Memory B cell (primary cell): ENCODE data around the gene SYT11.
A peak's percentile ranks its signal among the peaks of the same experiment; 100 is the strongest.

ENCODE experiments used
- ATAC-seq: fragments of 150-1000 bp; cut with Tn5 transposase; 2 replicates; pipeline ENCODE4 v1.10.0; 2021; ENCODE audit warnings: low read depth, mild to moderate bottlenecking, moderate library complexity
- DNase-seq, 2 donors: peaks; one replicate each; pipeline ENCODE4 v3.0.0; 2022; ENCODE audit warnings: low spot score in 2 of 2
- H3K27ac Mint-ChIP-seq: one replicate; pipeline ENCODE4 v1.8.0; 2022; ENCODE audit warnings: mild to moderate bottlenecking, moderate library complexity, mixed read lengths
- H3K27me3 Mint-ChIP-seq: one replicate; pipeline ENCODE4 v1.8.0; 2022; ENCODE audit warnings: mixed read lengths
- H3K36me3 Mint-ChIP-seq: one replicate; pipeline ENCODE4 v1.8.0; 2022; ENCODE audit warnings: mild to moderate bottlenecking, mixed read lengths
- H3K4me1 Mint-ChIP-seq: one replicate; pipeline ENCODE4 v1.8.0; 2022; ENCODE audit warnings: mixed read lengths
- H3K4me3 Mint-ChIP-seq: one replicate; pipeline ENCODE4 v1.8.0; 2022; ENCODE audit warnings: mild to moderate bottlenecking, moderate library complexity, mixed read lengths
- H3K9me3 Mint-ChIP-seq: one replicate; pipeline ENCODE4 v1.8.0; 2022; ENCODE audit warnings: mixed read lengths

The SYT11 gene

DNA sequence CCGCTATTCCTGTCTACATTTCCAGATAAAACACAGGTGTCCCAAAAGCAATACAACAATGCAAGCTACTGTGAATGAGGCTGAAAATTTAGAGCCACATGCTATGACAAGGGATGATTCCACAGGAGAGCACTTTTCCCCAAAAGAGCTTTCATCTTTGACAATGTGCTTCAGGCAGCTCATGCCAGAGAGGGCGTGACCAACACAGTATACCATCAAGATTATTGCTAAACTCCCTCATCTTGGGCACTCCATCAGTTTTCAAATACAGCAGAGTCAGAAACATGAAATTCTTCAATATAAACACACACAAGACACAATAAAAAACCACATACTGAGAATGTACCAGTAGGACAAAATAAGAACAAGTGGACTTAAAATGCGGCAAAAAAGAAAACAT is 9.0 kb upstream of the SYT11 start:
- H3K27ac Mint-ChIP-seq = no peak overlapping the region
- no peak overlapping the region for H3K4me3 Mint-ChIP-seq
- H3K9me3 Mint-ChIP-seq = no peaks in the 10 kb centered on the region
- no peak for DNase-seq
- ATAC-seq = no peak
- peaks cover 17% of the 10 kb centered on the region for H3K4me1 Mint-ChIP-seq
- peaks cover 29% of the 10 kb centered on the region for H3K36me3 Mint-ChIP-seq
- no peaks in the 10 kb centered on the region for H3K27me3 Mint-ChIP-seq

DNA sequence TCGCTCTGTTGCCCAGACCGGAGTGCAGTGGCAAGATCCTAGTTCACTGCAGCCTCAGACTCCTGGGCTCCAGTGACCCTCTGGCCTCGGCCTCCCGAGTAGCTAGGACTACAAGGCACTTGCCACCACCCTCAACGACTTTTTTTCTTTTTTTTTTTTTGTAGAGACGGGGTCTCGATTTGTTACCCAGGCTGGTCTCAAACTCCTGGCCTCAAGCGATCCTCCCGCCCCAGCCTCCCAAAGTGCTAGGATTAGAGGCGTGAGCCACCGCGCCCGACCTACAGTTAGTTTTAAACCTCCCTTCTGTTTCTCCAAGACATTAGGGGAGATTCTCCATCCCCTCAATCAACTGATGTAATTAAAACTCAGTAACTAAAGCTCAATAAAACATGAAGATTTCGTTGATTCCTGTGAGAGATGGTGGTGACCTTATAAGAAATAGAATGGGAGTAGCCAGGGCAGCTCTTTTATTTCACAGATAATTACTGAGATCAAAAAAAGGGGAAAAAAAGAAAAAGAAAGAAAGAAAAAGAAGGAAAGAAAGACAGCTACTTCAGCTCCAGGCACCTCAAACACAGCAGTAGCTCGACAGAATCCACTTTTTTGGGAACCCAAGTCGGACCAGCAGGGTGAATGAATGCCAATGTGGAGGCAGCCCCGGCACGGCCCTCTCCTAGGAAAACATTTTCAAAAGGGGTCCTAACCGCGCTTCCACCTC is 3.0 kb upstream of the SYT11 start:
- H3K4me3 Mint-ChIP-seq = peak overlapping the region; percentile 100
- peaks cover 21% of the 10 kb centered on the region for H3K4me1 Mint-ChIP-seq
- H3K27me3 Mint-ChIP-seq = peaks cover 5% of the 10 kb centered on the region
- peak overlapping the region; percentile 98 for H3K27ac Mint-ChIP-seq
- no peak for ATAC-seq
- no peaks in the 10 kb centered on the region for H3K9me3 Mint-ChIP-seq
- DNase-seq = no peak
- H3K36me3 Mint-ChIP-seq = peaks cover 20% of the 10 kb centered on the region

DNA sequence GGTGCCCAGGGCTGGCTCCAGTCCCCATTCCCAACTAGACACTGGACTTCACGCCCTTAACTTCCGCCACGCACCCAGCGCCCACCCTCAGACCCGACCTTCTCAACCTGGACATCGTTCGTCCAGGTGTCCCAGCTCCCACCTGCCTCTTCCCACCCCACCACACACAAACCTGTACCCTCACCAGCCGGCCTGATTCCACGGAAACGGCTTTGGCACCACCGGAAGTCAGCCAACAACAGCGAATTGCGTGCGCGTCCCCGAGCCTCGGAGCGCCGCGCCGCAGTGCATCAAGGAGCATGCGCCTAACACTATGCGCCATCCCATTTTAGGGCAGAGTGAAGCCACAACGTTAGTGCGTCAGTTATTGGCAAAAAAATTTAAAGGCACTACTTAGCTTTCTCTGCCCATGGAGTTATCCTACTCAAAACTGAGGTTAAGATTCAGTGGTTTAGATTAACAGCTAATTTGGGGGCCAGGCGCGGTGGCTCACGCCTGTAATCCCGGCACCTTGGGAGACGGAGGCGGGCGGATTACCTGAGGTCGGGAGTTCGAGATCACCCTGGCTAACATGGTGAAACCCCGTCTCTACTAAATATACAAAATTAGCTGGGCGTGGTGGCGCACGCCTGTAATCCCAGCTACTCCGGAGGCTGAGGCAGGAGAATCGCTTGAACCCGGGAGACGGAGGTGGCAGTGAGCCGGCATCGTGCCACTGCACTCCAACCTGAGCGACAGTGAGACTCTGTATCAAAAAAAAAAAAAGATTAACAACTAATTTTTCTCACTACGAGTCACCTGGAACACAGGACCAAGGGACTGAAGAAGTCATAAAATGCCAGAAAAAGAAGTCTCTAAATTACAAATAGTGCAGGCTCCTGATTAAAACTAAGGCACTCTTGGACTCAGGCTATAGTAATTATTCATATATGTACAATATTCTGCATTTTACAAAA is 2.1 kb upstream of the SYT11 start, which contains the start of gene GON4L:
TSS of gene GON4L (minus strand) at position 240 of the 956 bp plus-strand sequence. CDS start 3,434 bp downstream, outside the sequence.
- Mint-ChIP-seq H3K4me1 (peaks cover 18% of the 10 kb centered on the region), H3K4me3 (peak within 1 kb of the TSS; percentile 100), H3K27me3 (peaks cover 9% of the 10 kb centered on the region), H3K9me3 (no peaks in the 10 kb centered on the region), H3K36me3 (peaks cover 17% of the 10 kb centered on the region), H3K27ac (peak within 1 kb of the TSS; percentile 98)
- peak; percentile 70 for ATAC-seq
- DNase-seq = peak; percentile 67 to 77

DNA sequence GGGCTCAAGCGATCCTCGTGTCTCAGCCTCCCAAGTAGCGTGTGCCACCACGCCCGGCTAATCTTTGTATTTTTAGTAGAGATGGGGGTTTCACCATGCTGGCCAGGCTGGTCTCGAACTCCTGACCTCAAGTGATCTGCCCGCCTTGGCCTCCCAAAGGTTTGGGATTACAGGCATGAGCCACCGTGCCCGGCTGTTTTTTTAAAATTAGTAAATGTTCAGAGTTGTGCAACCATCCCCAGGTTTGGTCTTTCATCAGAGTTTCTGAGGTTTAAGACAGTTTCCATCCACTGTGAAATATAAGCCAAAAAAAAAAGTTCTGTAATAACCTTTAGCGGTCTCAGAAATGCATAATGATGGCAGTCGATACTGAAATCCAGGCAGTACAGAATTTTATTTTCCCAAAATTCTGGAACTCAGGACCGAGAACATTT is 550 bp upstream of the SYT11 start:
- Mint-ChIP-seq H3K4me1 (peaks cover 15% of the 10 kb centered on the region), H3K27me3 (peaks cover 12% of the 10 kb centered on the region), H3K27ac (peak overlapping the region; percentile 87), H3K36me3 (peaks cover 5% of the 10 kb centered on the region), H3K4me3 (peak overlapping the region; percentile 91), H3K9me3 (no peaks in the 10 kb centered on the region)
- ATAC-seq = no peak
- DNase-seq = peak; percentile 15 to 18

DNA sequence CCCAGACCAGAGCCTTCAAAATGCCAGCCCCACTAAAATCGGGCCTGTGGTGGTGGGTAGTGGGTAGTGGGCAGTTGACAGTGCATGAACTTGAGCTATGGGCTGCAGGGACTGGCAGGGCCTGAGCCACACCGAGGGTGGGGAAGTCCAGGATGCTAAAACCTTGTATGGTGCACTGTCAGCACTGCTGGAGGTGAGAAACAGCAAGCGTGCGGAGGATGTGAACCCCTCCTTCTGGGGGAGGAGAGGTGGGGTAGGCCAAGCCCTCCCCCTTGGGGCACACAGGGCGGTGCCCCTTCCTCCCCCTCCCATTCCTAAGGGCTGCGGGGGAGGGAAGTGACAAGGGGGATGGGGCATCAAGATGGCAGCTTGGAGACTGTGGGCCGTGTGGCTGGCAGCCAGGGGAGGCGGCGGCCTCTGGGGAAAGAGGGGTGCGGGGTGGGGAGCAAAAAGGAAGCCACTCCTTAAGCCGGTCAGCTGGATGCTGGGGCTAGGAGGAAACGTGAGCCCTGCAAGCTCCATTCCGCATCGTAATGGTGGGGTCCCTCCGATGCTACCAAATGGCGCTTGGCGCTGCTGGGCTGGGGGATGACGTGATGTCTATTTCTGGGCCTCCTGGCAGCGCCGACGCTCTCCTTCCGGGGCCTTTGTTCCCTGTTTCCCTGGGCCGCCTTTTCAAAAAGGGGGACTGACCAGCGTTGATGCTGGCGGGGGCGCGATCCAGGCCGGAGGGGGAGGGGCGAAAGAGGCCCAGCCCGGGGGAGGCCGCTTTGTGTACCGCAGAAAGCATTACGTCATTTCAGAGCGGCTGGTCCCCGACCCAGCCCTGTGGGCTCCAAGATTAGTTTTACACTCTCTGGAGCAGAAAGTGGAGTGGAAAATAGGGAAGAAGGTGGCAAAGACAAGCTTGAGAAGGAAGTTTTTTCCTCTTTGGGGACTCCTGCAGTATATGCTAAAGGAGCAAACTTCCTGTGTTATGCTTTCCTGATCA is 809 bp downstream of the SYT11 start:
- DNase-seq (peak; percentile 7 to 29), ATAC-seq (no peak)
- peaks cover under 1% of the 10 kb centered on the region for H3K36me3 Mint-ChIP-seq
- no peaks in the 10 kb centered on the region for H3K9me3 Mint-ChIP-seq
- H3K4me1 Mint-ChIP-seq = peaks cover 15% of the 10 kb centered on the region
- H3K27me3 Mint-ChIP-seq = peaks cover 12% of the 10 kb centered on the region
- H3K27ac Mint-ChIP-seq = peak overlapping the region; percentile 87
- H3K4me3 Mint-ChIP-seq = peak overlapping the region; percentile 91

DNA sequence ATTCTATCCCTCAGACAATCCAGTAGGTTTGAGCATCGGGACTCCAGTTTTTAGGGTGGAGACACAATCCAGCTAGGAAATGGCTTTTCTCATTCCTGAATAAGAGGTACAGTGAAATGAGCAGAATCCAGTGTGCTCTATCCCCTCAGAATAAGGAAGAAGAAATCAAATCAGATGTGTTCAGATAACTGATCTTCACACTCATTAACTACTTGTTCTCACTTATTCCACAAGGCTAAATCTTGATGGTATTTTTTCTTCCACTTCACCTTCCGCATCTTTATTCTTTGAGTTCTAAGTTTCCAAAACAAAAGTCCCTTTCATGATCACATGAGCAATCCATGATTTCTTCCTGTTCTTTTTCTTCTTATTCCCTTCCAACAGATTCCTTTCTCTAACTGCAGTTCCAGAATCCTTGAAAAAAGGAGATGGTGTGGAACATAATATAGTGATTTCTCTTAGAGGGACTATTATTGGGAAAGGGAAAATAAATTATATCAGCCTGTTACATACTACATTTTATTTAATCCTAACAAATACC is 1.7 kb downstream of the SYT11 start:
- Mint-ChIP-seq H3K27ac (no peak overlapping the region), H3K27me3 (peaks cover 12% of the 10 kb centered on the region)
- ATAC-seq = no peak

DNA sequence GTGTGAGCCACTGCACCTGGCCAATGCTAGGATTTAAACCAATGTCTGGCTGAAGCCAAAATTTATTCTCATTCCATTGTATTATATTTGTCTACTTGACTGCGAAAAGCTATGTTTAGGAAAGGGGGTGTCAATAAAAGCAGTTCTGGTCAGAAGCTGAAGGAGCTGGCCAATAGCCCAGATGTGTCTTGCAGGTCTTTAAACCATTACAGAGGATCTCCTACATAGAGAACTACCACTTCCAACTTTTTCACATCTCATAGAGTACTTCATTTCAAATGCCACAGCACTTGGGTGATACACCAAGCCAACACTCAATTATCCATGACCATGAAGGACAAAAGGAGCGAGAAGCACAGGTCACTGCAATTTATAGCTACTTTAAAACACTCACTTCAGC is 2.5 kb downstream of the SYT11 start:
- H3K27ac Mint-ChIP-seq = no peak overlapping the region

More for the DNA sequence above, 1.7 kb downstream of the SYT11 start:
- Mint-ChIP-seq H3K4me3 (no peak overlapping the region), H3K36me3 (no peaks in the 10 kb centered on the region), H3K9me3 (no peaks in the 10 kb centered on the region), H3K4me1 (peaks cover 15% of the 10 kb centered on the region)
- no peak for DNase-seq

DNA sequence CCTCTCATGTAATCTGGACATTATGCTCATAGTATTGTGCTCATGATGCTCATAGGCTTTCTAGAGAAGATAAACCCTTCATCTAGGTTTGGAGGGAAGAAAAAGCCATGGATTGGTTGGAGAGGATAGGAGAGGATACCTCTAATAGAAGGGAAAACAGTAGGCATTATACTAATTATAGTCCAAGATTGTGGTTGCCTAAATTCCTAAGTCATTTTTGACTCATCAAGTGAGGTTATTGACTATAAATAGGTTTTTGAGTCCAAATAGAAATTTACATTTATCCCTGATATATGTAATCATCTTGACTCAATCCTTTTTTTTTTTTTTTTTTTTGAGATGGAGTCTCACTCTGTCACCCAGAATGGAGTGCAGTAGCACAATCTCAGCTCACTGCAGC is 5.0 kb downstream of the SYT11 start:
- no peak overlapping the region for H3K4me3 Mint-ChIP-seq
- no peak for DNase-seq
- H3K36me3 Mint-ChIP-seq = no peaks in the 10 kb centered on the region
- ATAC-seq = no peak
- no peaks in the 10 kb centered on the region for H3K9me3 Mint-ChIP-seq
- H3K27me3 Mint-ChIP-seq = peaks cover 12% of the 10 kb centered on the region
- H3K4me1 Mint-ChIP-seq = peaks cover 6% of the 10 kb centered on the region
- H3K27ac Mint-ChIP-seq = no peak overlapping the region

More for the DNA sequence above, 2.5 kb downstream of the SYT11 start:
- no peak for DNase-seq
- Mint-ChIP-seq H3K27me3 (peaks cover 12% of the 10 kb centered on the region), H3K9me3 (no peaks in the 10 kb centered on the region), H3K4me1 (peaks cover 13% of the 10 kb centered on the region), H3K36me3 (no peaks in the 10 kb centered on the region), H3K4me3 (no peak overlapping the region)
- ATAC-seq = no peak

DNA sequence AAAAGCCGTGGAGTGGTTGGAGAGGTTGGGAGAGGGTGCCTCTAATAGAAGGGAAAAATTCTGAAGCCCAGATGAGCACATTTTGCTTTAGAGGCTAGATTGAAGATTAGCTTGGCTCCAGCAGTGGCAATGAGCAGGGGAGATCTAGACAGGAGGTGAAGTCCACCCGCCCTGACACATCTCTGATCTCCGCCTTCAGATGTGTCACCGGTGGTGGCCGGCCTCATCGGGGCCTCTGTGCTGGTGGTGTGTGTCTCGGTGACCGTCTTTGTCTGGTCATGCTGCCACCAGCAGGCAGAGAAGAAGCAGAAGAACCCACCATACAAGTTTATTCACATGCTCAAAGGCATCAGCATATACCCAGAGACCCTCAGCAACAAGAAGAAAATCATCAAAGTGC is 8.4 kb downstream of the SYT11 start:
- no peaks in the 10 kb centered on the region for H3K4me1 Mint-ChIP-seq
- no peaks in the 10 kb centered on the region for H3K36me3 Mint-ChIP-seq

DNA sequence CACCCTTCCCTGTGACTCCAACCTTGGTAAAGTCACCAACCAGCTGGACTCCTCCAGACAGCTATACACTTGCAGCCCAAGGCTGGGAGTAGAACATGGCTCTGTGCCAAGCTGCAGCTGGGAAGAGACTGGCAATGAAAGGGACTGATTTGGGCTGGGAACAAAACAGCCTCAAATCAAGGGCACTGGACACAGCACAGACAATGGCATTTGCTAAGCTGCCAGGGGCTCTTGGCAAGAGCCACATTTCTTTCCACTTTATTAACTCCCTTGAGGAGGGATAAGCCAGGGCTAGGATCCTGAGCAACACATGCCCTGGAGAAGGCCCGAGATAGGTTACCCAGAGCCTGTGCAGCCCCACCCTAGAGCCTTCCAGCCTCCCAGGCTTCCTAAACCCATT is 12.0 kb downstream of the SYT11 start:
- Mint-ChIP-seq H3K36me3 (no peaks in the 10 kb centered on the region), H3K4me1 (no peaks in the 10 kb centered on the region), H3K4me3 (no peak overlapping the region), H3K27ac (no peak overlapping the region), H3K27me3 (no peaks in the 10 kb centered on the region), H3K9me3 (no peaks in the 10 kb centered on the region)
- ATAC-seq = no peak
- DNase-seq = no peak

More for the DNA sequence above, 8.4 kb downstream of the SYT11 start:
- H3K27me3 Mint-ChIP-seq = no peaks in the 10 kb centered on the region
- no peaks in the 10 kb centered on the region for H3K9me3 Mint-ChIP-seq
- no peak overlapping the region for H3K27ac Mint-ChIP-seq
- ATAC-seq = no peak
- DNase-seq = no peak
- H3K4me3 Mint-ChIP-seq = no peak overlapping the region

DNA sequence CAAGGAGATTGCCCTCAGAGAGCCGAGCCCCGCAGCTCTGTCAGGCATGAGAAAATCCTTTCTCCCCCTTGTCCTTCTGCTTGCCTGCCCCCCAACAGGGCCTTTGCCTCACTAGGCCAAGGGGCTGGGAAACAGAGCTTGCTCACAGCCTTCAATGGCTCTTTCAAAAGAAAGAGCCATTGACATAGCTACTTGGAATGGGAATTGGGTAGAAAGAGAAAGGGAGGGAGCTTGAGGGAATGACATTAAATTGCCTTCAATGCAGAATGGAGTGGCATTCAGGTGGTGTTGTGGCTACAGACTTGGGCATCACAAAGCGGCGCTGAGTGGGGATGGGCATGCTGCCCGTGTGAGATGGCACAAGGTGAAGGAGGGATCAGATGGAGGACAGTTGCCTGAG is 13.2 kb downstream of the SYT11 start:
- H3K9me3 Mint-ChIP-seq = no peaks in the 10 kb centered on the region
- no peaks in the 10 kb centered on the region for H3K27me3 Mint-ChIP-seq
- H3K4me3 Mint-ChIP-seq = no peak overlapping the region
- H3K4me1 Mint-ChIP-seq = no peaks in the 10 kb centered on the region
- ATAC-seq (no peak), DNase-seq (no peak)
- no peaks in the 10 kb centered on the region for H3K36me3 Mint-ChIP-seq
- H3K27ac Mint-ChIP-seq = no peak overlapping the region

DNA sequence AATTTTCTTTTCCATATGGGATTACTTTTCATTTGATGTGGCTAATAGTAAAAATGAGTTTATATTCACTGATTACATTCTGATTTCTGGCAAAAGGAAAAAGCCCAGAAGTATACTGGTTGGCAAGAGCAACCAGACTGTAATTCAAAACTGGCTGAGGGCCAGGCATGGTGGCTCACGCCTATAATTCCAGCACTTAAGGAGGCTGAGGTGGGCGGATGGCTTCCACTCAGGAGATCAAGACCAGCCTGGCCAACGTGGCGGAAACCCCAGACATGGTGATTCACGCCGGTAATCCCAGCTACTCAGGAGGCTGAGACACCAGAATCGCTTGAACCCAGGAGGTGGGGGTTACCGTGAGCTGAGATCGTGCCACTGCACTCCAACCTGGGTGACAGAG is 14.5 kb downstream of the SYT11 start:
- no peaks in the 10 kb centered on the region for H3K36me3 Mint-ChIP-seq
- no peak overlapping the region for H3K4me3 Mint-ChIP-seq
- H3K27ac Mint-ChIP-seq = no peak overlapping the region
- ATAC-seq = no peak
- no peak for DNase-seq
- H3K27me3 Mint-ChIP-seq = no peaks in the 10 kb centered on the region
- H3K9me3 Mint-ChIP-seq = no peaks in the 10 kb centered on the region
- H3K4me1 Mint-ChIP-seq = no peaks in the 10 kb centered on the region

DNA sequence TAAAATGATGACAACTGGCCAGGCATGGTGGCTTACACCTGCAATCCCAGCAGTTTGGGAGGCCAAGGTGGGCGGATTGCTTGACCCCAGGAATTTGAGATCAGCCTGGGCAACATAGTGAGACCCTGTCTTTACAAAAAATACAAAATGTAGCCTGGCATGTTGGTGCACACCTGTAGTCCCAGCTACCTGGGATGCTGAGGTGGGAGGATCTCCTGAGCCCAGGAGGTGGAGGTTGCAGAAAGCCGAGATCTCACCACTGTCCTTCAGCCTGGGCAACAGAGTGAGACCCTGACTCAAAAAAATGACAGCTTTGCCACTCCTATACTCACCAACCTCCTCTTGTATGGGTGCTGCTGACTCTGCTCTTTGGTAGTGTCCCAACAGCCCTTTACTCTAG is 18.6 kb downstream of the SYT11 start:
- H3K4me1 Mint-ChIP-seq = no peaks in the 10 kb centered on the region
- H3K27ac Mint-ChIP-seq = no peak overlapping the region
- H3K27me3 Mint-ChIP-seq = no peaks in the 10 kb centered on the region
- ATAC-seq (no peak), DNase-seq (no peak)
- H3K4me3 Mint-ChIP-seq = no peak overlapping the region
- no peaks in the 10 kb centered on the region for H3K36me3 Mint-ChIP-seq
- no peaks in the 10 kb centered on the region for H3K9me3 Mint-ChIP-seq
